ENCODE results near the gene MTHFD1L. TPM values are rescaled to one million over a fixed set of nuclear protein-coding genes. Genes with fewer than 3 reads are reported as not detected.

The MTHFD1L gene
- total RNA-seq, 1 donor from 2014 or later = 59.1 TPM

DNA sequence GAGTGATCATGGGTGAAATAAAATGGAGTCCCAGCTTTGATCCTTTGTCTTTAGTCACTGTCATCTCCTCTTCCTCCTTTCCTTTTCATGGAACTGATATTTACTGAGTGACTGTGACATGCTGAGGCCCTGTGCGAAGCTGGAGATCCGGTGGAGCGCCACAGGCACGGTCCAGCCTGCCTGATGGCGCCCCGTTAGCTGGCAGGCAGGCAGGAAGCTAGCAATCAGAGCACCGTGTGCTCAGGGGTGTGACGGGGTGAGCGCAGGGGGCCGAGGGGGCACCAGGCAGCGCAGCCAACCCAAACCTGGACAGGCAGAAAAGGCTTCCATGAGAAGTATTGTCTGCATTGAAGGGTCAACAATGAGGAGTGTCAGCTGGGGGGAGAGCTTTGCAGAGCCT is 274.0 kb downstream of the MTHFD1L start:
- Mint-ChIP-seq H3K27ac (no peak overlapping the region), H3K4me1 (peaks cover 38% of the 10 kb centered on the region), H3K9me3 (no peaks in the 10 kb centered on the region), H3K4me3 (no peak overlapping the region), H3K36me3 (no peaks in the 10 kb centered on the region), H3K27me3 (ENCODE audit: low read depth) (no peaks in the 10 kb centered on the region)
- DNase-seq (ENCODE audit: low spot score in 2 of 2, unreplicated experiment in 2 of 2) = no peak
- no peak for TF ChIP-seq CTCF (IDR thresholded peaks at IDR 0.05; ENCODE audit: unreplicated experiment)

GRCh38 chr6:151140767-151141166 is 275.3 kb downstream of the MTHFD1L start:
- H3K27me3 Mint-ChIP-seq (ENCODE audit: low read depth) = no peaks in the 10 kb centered on the region
- H3K4me1 Mint-ChIP-seq = peaks cover 38% of the 10 kb centered on the region
- DNase-seq (ENCODE audit: low spot score in 2 of 2, unreplicated experiment in 2 of 2) = no peak
- H3K9me3 Mint-ChIP-seq = no peaks in the 10 kb centered on the region
- no peak overlapping the region for H3K4me3 Mint-ChIP-seq
- H3K27ac Mint-ChIP-seq = no peak overlapping the region
- no peaks in the 10 kb centered on the region for H3K36me3 Mint-ChIP-seq
- TF ChIP-seq CTCF (IDR thresholded peaks at IDR 0.05; ENCODE audit: unreplicated experiment) = no peak

DNA sequence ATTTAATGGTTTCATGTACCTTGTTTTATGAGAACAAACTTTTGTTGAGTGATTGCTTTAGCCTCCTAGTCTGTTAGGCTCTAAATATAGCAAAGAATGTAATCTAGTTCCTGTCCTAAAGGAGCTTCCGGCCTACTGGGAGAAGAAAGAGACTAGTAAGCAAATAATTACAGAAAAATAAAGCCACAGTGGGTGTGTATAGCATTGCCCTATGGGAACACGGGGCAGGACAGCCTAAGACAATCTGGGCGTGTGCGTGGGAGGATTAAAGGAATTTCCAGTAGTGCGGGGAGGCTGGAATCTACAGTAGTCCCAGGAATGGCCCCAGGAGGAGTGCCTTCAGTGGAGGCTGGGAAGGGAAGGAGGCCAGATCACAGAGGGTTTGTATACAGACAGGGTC is 276.2 kb downstream of the MTHFD1L start:
- no peak for TF ChIP-seq CTCF (IDR thresholded peaks at IDR 0.05; ENCODE audit: unreplicated experiment)
- Mint-ChIP-seq H3K4me1 (peaks cover 30% of the 10 kb centered on the region), H3K27me3 (ENCODE audit: low read depth) (no peaks in the 10 kb centered on the region), H3K9me3 (peaks cover 1% of the 10 kb centered on the region), H3K4me3 (no peak overlapping the region), H3K36me3 (no peaks in the 10 kb centered on the region), H3K27ac (peak overlapping the region; percentile 69)
- no peak for DNase-seq (ENCODE audit: low spot score in 2 of 2, unreplicated experiment in 2 of 2)

DNA sequence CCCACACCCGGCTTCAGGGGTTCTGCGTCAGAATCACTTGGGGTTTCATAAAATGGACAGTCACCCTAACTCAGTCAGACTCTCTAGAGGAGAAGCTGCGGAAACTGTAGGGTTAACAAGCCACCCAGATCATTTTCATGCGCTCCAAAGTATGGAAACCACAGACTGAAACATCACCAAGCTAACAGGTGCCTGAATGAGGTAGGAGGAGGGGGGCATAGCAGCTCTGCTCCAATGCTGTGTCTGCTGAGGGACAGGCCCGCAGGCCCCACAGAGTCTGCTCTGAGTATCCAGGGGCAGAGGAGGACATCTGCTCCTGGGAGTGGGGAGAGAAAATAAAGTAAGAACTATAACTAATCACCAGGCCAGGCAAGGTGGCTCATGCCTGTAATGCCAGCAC is 277.2 kb downstream of the MTHFD1L start:
- Mint-ChIP-seq H3K4me3 (no peak overlapping the region), H3K36me3 (no peaks in the 10 kb centered on the region), H3K27me3 (ENCODE audit: low read depth) (no peaks in the 10 kb centered on the region), H3K4me1 (peaks cover 25% of the 10 kb centered on the region), H3K27ac (no peak overlapping the region), H3K9me3 (peaks cover 3% of the 10 kb centered on the region)
- no peak for DNase-seq (ENCODE audit: low spot score in 2 of 2, unreplicated experiment in 2 of 2)
- TF ChIP-seq CTCF (IDR thresholded peaks at IDR 0.05; ENCODE audit: unreplicated experiment) = no peak

DNA sequence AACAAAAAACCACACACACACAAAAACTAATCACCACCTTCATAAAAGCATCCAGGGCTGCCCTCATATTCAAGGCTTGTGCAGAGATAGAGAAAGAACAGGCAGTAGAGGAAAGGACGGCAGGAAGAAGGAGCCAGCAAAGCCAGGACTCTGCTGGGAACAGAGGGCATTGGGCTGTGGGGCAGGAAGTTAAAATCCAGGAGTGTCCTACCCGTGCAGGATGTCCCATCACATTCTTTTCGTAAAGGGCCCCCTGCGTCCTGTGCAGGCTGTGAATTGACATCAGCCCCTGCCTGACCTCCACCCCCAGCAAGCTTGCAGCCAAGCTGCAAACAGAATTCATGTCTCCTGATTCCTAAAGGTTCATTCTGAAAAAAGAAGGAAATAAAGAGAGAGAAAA is 277.8 kb downstream of the MTHFD1L start:
- Mint-ChIP-seq H3K4me3 (no peak overlapping the region), H3K4me1 (peaks cover 30% of the 10 kb centered on the region), H3K9me3 (peaks cover 3% of the 10 kb centered on the region), H3K36me3 (no peaks in the 10 kb centered on the region), H3K27ac (no peak overlapping the region), H3K27me3 (ENCODE audit: low read depth) (no peaks in the 10 kb centered on the region)
- no peak for DNase-seq (ENCODE audit: low spot score in 2 of 2, unreplicated experiment in 2 of 2)
- TF ChIP-seq CTCF (IDR thresholded peaks at IDR 0.05; ENCODE audit: unreplicated experiment) = no peak

GRCh38 chr6:151143806-151144205 is 278.3 kb downstream of the MTHFD1L start:
- no peak for TF ChIP-seq CTCF (IDR thresholded peaks at IDR 0.05; ENCODE audit: unreplicated experiment)
- Mint-ChIP-seq H3K36me3 (no peaks in the 10 kb centered on the region), H3K27ac (no peak overlapping the region), H3K4me1 (peaks cover 34% of the 10 kb centered on the region), H3K9me3 (peaks cover 3% of the 10 kb centered on the region), H3K4me3 (no peak overlapping the region), H3K27me3 (ENCODE audit: low read depth) (no peaks in the 10 kb centered on the region)
- DNase-seq (ENCODE audit: low spot score in 2 of 2, unreplicated experiment in 2 of 2) = no peak

Measured in mesothelial cell of epicardium (in vitro differentiated cells).